Fibroblast of villous mesenchyme (primary cell): Measurements from ENCODE around the gene TMOD1. TPM values are rescaled to one million over a fixed set of nuclear protein-coding genes. Genes with fewer than 3 reads are reported as not detected.

Experiments
- DNase-seq: peaks from one replicate; pipeline ENCODE4 v3.0.0-alpha.2; 2010; ENCODE audit warnings: low read depth
- H3K4me3 ChIP-seq: 2 replicates; pipeline ENCODE4 v1.5.1; 2011; ENCODE audit warnings: low read depth, mild to moderate bottlenecking, low read length
- CTCF ChIP-seq: IDR thresholded peaks from 2 replicates; pipeline ENCODE4 v1.5.1; 2012; ENCODE audit warnings: low read depth, mild to moderate bottlenecking, low read length; ENCODE audit not compliant: insufficient read depth
- total RNA-seq: library from RNA; depleted of rRNA; stranded (reverse); fragments of >200 nt; gene quantifications from 2 replicates; pipeline ENCODE4 v1.2.3, GENCODE V29; 2012

Gene TMOD1
- total RNA-seq, 1 donor: 0.43 TPM

DNA sequence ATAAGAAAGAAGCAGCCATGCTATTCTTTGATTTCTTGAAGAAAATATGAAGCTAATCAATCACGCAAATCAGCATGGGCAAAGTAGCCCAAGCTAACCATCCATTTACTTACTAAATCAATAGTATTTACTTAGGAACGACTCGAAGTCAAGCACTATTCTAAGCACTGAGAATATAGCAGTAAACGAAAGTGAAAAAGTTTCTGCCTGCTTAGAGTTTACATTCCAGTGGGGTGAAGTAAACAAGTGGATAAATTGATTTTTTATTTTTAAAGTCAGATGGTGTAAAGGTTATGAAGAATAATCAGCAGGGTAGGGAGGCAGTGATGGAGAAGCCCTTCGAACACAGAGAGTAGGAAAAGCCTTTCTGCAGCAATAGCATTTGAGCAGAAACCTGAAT is 126.2 kb downstream of the TMOD1 start:
- H3K4me3 ChIP-seq: peak overlapping the region; percentile 36
- DNase-seq: peak; percentile 62
- no peak for TF ChIP-seq CTCF

DNA sequence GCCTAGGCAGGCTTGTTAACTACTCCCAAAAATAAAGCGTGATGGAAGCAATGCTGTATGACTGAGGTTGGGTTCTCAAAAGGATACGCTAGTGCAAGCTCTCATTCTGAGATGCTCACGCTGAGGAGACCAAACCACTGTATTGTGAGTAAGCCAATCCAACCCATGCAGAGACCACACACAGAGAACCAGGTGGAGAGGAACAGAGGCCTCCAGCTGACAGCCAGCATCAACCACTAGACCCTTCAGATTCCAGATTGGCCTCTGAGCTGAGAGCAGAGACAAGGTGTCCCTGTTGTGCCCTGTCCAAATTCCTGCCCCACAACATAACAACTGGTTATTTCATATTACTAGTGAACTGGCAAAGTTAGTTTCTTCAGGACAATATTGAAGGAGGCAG is 127.2 kb downstream of the TMOD1 start:
- no peak for TF ChIP-seq CTCF
- DNase-seq: no peak
- no peak overlapping the region for H3K4me3 ChIP-seq

- DNase-seq: no peak
- no peak overlapping the region for H3K4me3 ChIP-seq
- TF ChIP-seq CTCF: no peak
These were observed 127.7 kb downstream of the TMOD1 start for GRCh38 chr9:97629156-97629555.

- no peak for DNase-seq
- H3K4me3 ChIP-seq: no peak overlapping the region
- TF ChIP-seq CTCF: no peak
These were observed 129.1 kb downstream of the TMOD1 start for GRCh38 chr9:97630591-97630990.

DNA sequence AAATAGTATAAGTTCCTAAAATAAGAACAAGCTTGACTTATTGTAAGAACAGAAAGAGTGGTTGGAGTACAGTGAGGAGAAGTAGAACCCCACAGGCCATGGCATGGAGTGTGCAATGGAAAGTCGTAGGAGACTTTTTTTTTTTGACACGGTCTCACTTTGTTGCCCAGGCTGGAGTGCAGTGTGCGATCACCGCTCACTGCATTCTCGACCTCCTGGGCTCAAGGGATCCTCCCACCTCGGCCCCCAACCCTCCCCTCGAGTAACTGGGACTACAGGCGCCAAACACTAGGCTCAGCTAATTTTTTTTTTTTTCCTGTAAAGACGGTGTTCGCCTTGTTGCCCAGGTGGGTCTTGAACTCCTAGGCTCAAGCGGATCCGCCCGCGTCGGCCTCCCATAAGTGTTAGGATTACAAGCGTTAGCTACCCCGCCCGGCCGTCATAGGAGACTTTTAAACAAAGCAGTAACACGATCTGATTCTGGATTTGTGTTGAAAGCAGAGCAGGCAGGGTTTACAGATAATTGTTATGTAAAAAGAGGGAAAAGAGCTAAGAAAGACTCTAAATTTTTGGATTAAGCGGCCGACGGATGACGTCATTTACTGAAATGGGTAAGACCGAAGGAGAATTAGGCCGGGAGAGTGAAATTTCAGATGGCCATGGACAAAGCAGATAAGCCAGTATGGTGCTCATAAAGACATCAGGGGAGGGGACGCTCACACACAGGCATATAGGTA is 130.9 kb downstream of the TMOD1 start:
- DNase-seq: peak; percentile 92
- no peak for TF ChIP-seq CTCF

GRCh38 chr9:97632985-97633858 is 131.8 kb downstream of the TMOD1 start, which contains the start of the genes NCBP1 and TSTD2:
Gene NCBP1 (plus strand): TSS chr9:97633821. CDS start chr9:97633882, 61 bp downstream.
Gene TSTD2 (minus strand): TSS chr9:97633368. CDS start chr9:97627562, 5,806 bp downstream.
- TF ChIP-seq CTCF: no peak
- peak; percentile 99 for DNase-seq
- H3K4me3 ChIP-seq: peak within 1 kb of the TSS; percentile 92

More for the DNA sequence above, 130.9 kb downstream of the TMOD1 start:
- H3K4me3 ChIP-seq: peak overlapping the region; percentile 92
